T-cell (primary cell): ENCODE measurements around the gene TCF21. TPM values are rescaled to one million over a fixed set of nuclear protein-coding genes. Genes with fewer than 3 reads are reported as not detected.

Experiments used
- ATAC-seq, 4 experiments: fragments of 200-7000 bp in 3 of 4; fragments of 150-1000 bp in 1 of 4; cut with Tn5 transposase; replicated peaks in 1 of 4; 1 replicate in 3 of 4; 2 replicates in 1 of 4; pipeline ENCODE4 v1.10.0; 2021; ENCODE audit warnings: moderate library complexity in 3 of 4, mild to moderate bottlenecking in 2 of 4, moderate number of reproducible peaks in 1 of 4
- CTCF ChIA-PET, 2 donors: fragments of 300-600 bp; sonication (Branson Sonifier 250); formaldehyde crosslinking; loops; one replicate each; lab custom pipeline; 2022; ENCODE audit warnings: antibody characterized with exemption in 2 of 2; lab: Charles Lee
- POLR2A ChIA-PET, 2 donors: fragments of 300-600 bp; sonication (Branson Sonifier 250); formaldehyde crosslinking; loops; one replicate each; lab custom pipeline; 2022; ENCODE audit warnings: antibody characterized with exemption in 2 of 2; lab: Charles Lee
- DNase-seq, 35 experiments: peaks; one replicate each; pipeline versions ENCODE4 v3.0.0 to v3.0.0-alpha.2; 2013 to 2023
- H3K27ac ChIP-seq: one replicate; pipeline ENCODE4 v1.5.1; 2013; ENCODE audit warnings: low read length
- H3K27me3 ChIP-seq, 2 experiments: replicated peaks in 1 of 2; 1 replicate in 1 of 2; 2 replicates in 1 of 2; pipeline versions ENCODE4 v1.6.1 to v1.7.0; 2013; ENCODE audit warnings: low read length in 1 of 2, mixed read lengths in 1 of 2; ENCODE audit not compliant: control insufficient read depth in 2 of 2, insufficient read depth in 2 of 2; ENCODE audit errors: extremely low read depth in 1 of 2
- H3K36me3 ChIP-seq, 2 donors: 1 replicate in 1 of 2; 2 replicates in 1 of 2; pipeline versions ENCODE4 v1.6.1 to v1.7.0; 2013; ENCODE audit warnings: low read length in 1 of 2; ENCODE audit not compliant: control insufficient read depth in 2 of 2, insufficient read depth in 1 of 2; ENCODE audit errors: extremely low read depth in 1 of 2
- H3K4me1 ChIP-seq, 2 experiments: 1 replicate in 1 of 2; 2 replicates in 1 of 2; pipeline versions ENCODE4 v1.6.1 to v1.7.0; 2013; ENCODE audit warnings: low read length in 2 of 2, mixed read lengths in 1 of 2; ENCODE audit not compliant: insufficient read depth in 2 of 2, control insufficient read depth in 1 of 2; ENCODE audit errors: extremely low read depth in 1 of 2
- H3K4me3 ChIP-seq, 2 donors: 1 replicate in 1 of 2; 2 replicates in 1 of 2; pipeline versions ENCODE4 v1.5.1 to v1.7.0; 2013; ENCODE audit warnings: mild to moderate bottlenecking in 2 of 2, low read length in 1 of 2, moderate library complexity in 1 of 2; ENCODE audit not compliant: control insufficient read depth in 1 of 2; ENCODE audit errors: extremely low read depth in 1 of 2
- H3K9me3 ChIP-seq: 2 replicates; pipeline ENCODE4 v1.7.0; 2013
- H3K27ac Mint-ChIP-seq, 2 donors: one replicate each; pipeline ENCODE4 v1.8.0; 2020 to 2021; ENCODE audit warnings: mild to moderate bottlenecking in 2 of 2, mixed read lengths in 2 of 2
- H3K27me3 Mint-ChIP-seq, 2 donors: one replicate each; pipeline ENCODE4 v1.8.0; 2021 to 2022; ENCODE audit warnings: mixed read lengths in 2 of 2
- H3K36me3 Mint-ChIP-seq: one replicate; pipeline ENCODE4 v1.8.0; 2021; ENCODE audit warnings: mixed read lengths
- H3K4me1 Mint-ChIP-seq, 3 donors: one replicate each; pipeline ENCODE4 v1.8.0; 2020 to 2022; ENCODE audit warnings: mixed read lengths in 3 of 3, mild to moderate bottlenecking in 1 of 3
- H3K4me3 Mint-ChIP-seq, 3 donors: one replicate each; pipeline ENCODE4 v1.8.0; 2020 to 2022; ENCODE audit warnings: mild to moderate bottlenecking in 3 of 3, mixed read lengths in 3 of 3, moderate library complexity in 3 of 3
- H3K9me3 Mint-ChIP-seq, 3 donors: one replicate each; pipeline ENCODE4 v1.8.0; 2020 to 2022; ENCODE audit warnings: mixed read lengths in 3 of 3
- WGBS: methylation state at CpG from one replicate; pipeline ENCODE4 v1.1.5; 2013; ENCODE audit warnings: missing lambda C conversion rate; ENCODE audit not compliant: insufficient coverage; 5-methylcytosine and 5-hydroxymethylcytosine counted together
- total RNA-seq, 35 experiments: library from RNA in 6 of 35; stranded (reverse) in 6 of 35; fragments of 120-200 nt in 1 of 35; gene quantifications; one replicate each; pipeline versions ENCODE4 v1.2.1 to v1.2.4 and lab custom pipeline; 2013 to 2026

The TCF21 gene
- total RNA-seq, 5 donors from 2014 or later (not counting 1 experiment from before 2014, with no cell fraction given), result 0.07 to 0.12 TPM; not detected in 3

GRCh38 chr6:133886104-133886775, 2.7 kb upstream of the TCF21 start:
- no peak for ATAC-seq
- POLR2A ChIA-PET, result no interaction called here

GRCh38 chr6:133887156-133887879, 1.6 kb upstream of the TCF21 start:
- peaks cover 3 to 19% of the 10 kb centered on the region in 2 experiments for H3K4me1 ChIP-seq
- peaks cover 9 to 36% of the 10 kb centered on the region in 2 experiments for H3K27me3 ChIP-seq
- H3K36me3 Mint-ChIP-seq, result no peaks in the 10 kb centered on the region
- no peak overlapping the region for H3K4me3 Mint-ChIP-seq
- ChIA-PET CTCF (interaction anchor here in 1 of 2 donors (1.4 kb wide), 1 partner anchor 30 kb away, joined by 3 read pairs; no protein-coding TSS in a partner anchor), POLR2A (no interaction called here)
- peaks cover 25 to 34% (median 28%) of the 10 kb centered on the region in 3 donors for H3K4me1 Mint-ChIP-seq
- H3K36me3 ChIP-seq, result no peaks in the 10 kb centered on the region
- no peak overlapping the region for H3K27ac Mint-ChIP-seq
- H3K27me3 Mint-ChIP-seq, result peaks cover 67 to 79% of the 10 kb centered on the region in 2 donors
- WGBS, result no CpG with 5 or more reads among the region's 4 CpGs
- H3K27ac ChIP-seq, result no peak overlapping the region
- ATAC-seq, result no peak
- DNase-seq, result no peak
- H3K9me3 Mint-ChIP-seq, result no peaks in the 10 kb centered on the region
- H3K9me3 ChIP-seq, result no peaks in the 10 kb centered on the region
- no peak overlapping the region for H3K4me3 ChIP-seq

More at GRCh38 chr6:133886104-133886775, 2.7 kb upstream of the TCF21 start:
- Mint-ChIP-seq H3K27ac (no peak overlapping the region), H3K9me3 (no peaks in the 10 kb centered on the region), H3K27me3 (peaks cover 60 to 74% of the 10 kb centered on the region in 2 donors), H3K4me1 (peaks cover 18 to 23% (median 22%) of the 10 kb centered on the region in 3 donors), H3K36me3 (no peaks in the 10 kb centered on the region), H3K4me3 (no peak overlapping the region)
- Histone ChIP-seq H3K9me3 (no peaks in the 10 kb centered on the region), H3K36me3 (no peaks in the 10 kb centered on the region), H3K27ac (no peak overlapping the region), H3K4me3 (no peak overlapping the region), H3K27me3 (peaks cover 8 to 30% of the 10 kb centered on the region in 2 experiments), H3K4me1 (peaks cover 2 to 14% of the 10 kb centered on the region in 2 experiments)
- no CpG with 5 or more reads among the region's 2 CpGs for WGBS
- CTCF ChIA-PET, result interaction anchor here in 1 of 2 donors (0.6 kb wide), 2 partner anchors 9 to 16 kb away, joined by 3 read pairs; no protein-coding TSS in a partner anchor
- no peak for DNase-seq

- H3K36me3 ChIP-seq, result no peaks in the 10 kb centered on the region
- POLR2A ChIA-PET, result no interaction called here
- no peak overlapping the region for H3K27ac ChIP-seq
- peaks cover 70 to 80% of the 10 kb centered on the region in 2 donors for H3K27me3 Mint-ChIP-seq
- DNase-seq, result no peak
- H3K27ac Mint-ChIP-seq, result no peak overlapping the region
- no CpG with 5 or more reads among the region's 1 CpG for WGBS
- H3K27me3 ChIP-seq, result peaks cover 8 to 39% of the 10 kb centered on the region in 2 experiments
- peaks cover 3 to 23% of the 10 kb centered on the region in 2 experiments for H3K4me1 ChIP-seq
- H3K4me1 Mint-ChIP-seq, result peaks cover 27 to 39% (median 33%) of the 10 kb centered on the region in 3 donors
- CTCF ChIA-PET, result interaction anchor here in 1 of 2 donors (1.4 kb wide), 1 partner anchor 29 kb away, joined by 3 read pairs; no protein-coding TSS in a partner anchor
- H3K4me3 ChIP-seq, result no peak overlapping the region
- H3K36me3 Mint-ChIP-seq, result no peaks in the 10 kb centered on the region
- no peak for ATAC-seq
- H3K9me3 Mint-ChIP-seq, result no peaks in the 10 kb centered on the region
- no peak overlapping the region for H3K4me3 Mint-ChIP-seq
- no peaks in the 10 kb centered on the region for H3K9me3 ChIP-seq
Measured at GRCh38 chr6:133887880-133888230, 1.1 kb upstream of the TCF21 start.

- Mint-ChIP-seq H3K4me1 (peaks cover 36 to 54% (median 41%) of the 10 kb centered on the region in 3 donors), H3K9me3 (no peaks in the 10 kb centered on the region), H3K27me3 (peaks cover 83 to 86% of the 10 kb centered on the region in 2 donors), H3K4me3 (peak overlapping the region in 2 of 3 donors; percentile 22 to 85), H3K27ac (no peak overlapping the region), H3K36me3 (no peaks in the 10 kb centered on the region)
- ChIA-PET POLR2A (no interaction called here), CTCF (no interaction called here)
- Histone ChIP-seq H3K36me3 (no peaks in the 10 kb centered on the region), H3K27ac (no peak overlapping the region), H3K4me3 (peak overlapping the region in 1 of 2 donors; percentile 8), H3K9me3 (no peaks in the 10 kb centered on the region), H3K27me3 (peaks cover 18 to 47% of the 10 kb centered on the region in 2 experiments), H3K4me1 (peaks cover 3 to 27% of the 10 kb centered on the region in 2 experiments)
- DNase-seq (no peak), ATAC-seq (peak in 2 of 4 experiments; percentile 19)
- WGBS, result 13% methylated on average over 39 of the region's 56 CpGs
Measured at GRCh38 chr6:133889557-133890403, 867 bp downstream of the TCF21 start.

GRCh38 chr6:133890711-133891148, 1.8 kb downstream of the TCF21 start:
- Mint-ChIP-seq H3K4me3 (peak overlapping the region; percentile 71 to 85 (median 72)), H3K36me3 (no peaks in the 10 kb centered on the region), H3K9me3 (no peaks in the 10 kb centered on the region), H3K27me3 (peaks cover 85 to 87% of the 10 kb centered on the region in 2 donors), H3K27ac (peak overlapping the region in 1 of 2 donors; percentile 29), H3K4me1 (peaks cover 36 to 54% (median 42%) of the 10 kb centered on the region in 3 donors)
- Histone ChIP-seq H3K4me1 (peaks cover 3 to 29% of the 10 kb centered on the region in 2 experiments), H3K27ac (no peak overlapping the region), H3K4me3 (peak overlapping the region; percentile 19 to 49), H3K9me3 (no peaks in the 10 kb centered on the region), H3K27me3 (peaks cover 19 to 51% of the 10 kb centered on the region in 2 experiments), H3K36me3 (no peaks in the 10 kb centered on the region)
- no peak for ATAC-seq
- ChIA-PET CTCF (interaction anchor here in 1 of 2 donors (0.7 kb wide), 1 partner anchor 198 kb away, joined by 3 read pairs; no protein-coding TSS in a partner anchor), POLR2A (interaction anchor here in 1 of 2 donors (0.6 kb wide), 1 partner anchor 54 kb away, joined by 6 read pairs; no protein-coding TSS in a partner anchor)
- WGBS, result no CpG with 5 or more reads among the region's 4 CpGs
- DNase-seq, result no peak
